ENCODE data around the gene A2M. TPM values are rescaled to one million over a fixed set of nuclear protein-coding genes. Genes with fewer than 3 reads are reported as not detected.

The A2M gene
- total and polyA plus RNA-seq, 2 of the 13 experiments (the other 11 are each of a cell fraction or from before 2014, with no cell fraction given), result 2,807 to 6,551 TPM

DNA sequence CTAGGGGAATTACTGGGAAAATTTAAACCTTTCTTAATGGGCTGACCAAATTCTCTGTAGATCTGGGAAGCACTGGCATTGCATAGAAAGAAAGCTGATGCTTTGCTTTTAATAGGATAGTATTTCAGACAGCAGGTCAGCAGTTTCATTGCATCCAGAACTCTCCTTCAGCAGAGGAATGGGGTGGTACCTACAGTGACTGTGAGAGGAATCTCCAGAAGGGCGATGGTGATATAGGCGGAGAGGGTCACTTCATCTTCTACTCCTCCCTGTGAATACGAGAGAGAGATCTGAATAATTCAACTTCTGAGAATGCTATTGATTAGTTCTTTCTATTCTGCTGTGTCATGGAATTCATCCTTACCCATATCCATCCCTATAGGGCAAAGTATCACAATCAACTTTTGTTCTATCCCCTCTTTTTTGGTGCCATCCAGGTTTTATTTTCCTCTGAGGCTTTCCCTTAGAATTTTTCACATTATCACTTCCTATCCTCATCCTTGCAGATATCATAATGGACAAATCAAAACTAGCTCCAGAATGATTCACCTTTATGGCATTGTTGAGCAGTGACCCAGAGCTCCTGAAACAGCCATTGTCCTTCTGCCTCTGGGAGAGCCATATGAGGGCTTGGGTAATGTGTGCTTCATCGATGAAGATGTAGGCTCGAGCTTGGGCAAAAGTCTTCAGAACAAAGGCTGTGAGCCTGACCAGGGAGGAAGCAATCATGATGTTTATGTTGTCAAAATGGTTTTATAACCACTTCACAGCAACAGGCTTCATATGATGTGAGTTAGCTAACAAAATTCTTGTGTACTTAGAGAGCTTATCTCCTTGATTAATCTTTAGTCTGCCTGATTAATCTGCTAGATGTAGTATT lies 38.3 kb downstream of the A2M start (continued):
- TF ChIP-seq ZNF432 (CRISPR knock-in tag; IDR thresholded peaks at IDR 0.05; ENCODE audit: borderline replicate concordance) (no peak), YY1 (IDR thresholded peaks at IDR 0.05; ENCODE audit: insufficient read depth, insufficient replicate concordance, low read depth, low read length) (no peak), SSRP1 (CRISPR knock-in tag; IDR thresholded peaks at IDR 0.05) (0 out of 2 replicates have a peak, but pooled peaks have one; percentile 22), ZNF839 (CRISPR knock-in tag; IDR thresholded peaks at IDR 0.05; ENCODE audit: borderline replicate concordance) (no peak), RBM22 (optimal IDR thresholded peaks at IDR 0.05; ENCODE audit: low read length) (peak; percentile 12), RFXAP (CRISPR knock-in tag; IDR thresholded peaks at IDR 0.05; ENCODE audit: borderline replicate concordance) (no peak), IRF2 (CRISPR knock-in tag; IDR thresholded peaks at IDR 0.05) (no peak), YEATS4 (CRISPR knock-in tag; IDR thresholded peaks at IDR 0.05; ENCODE audit: borderline replicate concordance) (no peak), AKNA (CRISPR knock-in tag; IDR thresholded peaks at IDR 0.05; ENCODE audit: borderline replicate concordance) (no peak), KMT2A (CRISPR knock-in tag; IDR thresholded peaks at IDR 0.05) (no peak), NCOA1 (CRISPR knock-in tag; IDR thresholded peaks at IDR 0.05) (no peak), RCOR2 (CRISPR knock-in tag; IDR thresholded peaks at IDR 0.05) (no peak), ZMAT3 (CRISPR knock-in tag; conservative IDR thresholded peaks at IDR 0.05) (no peak)
- TF ChIP-seq, protein P1, sequence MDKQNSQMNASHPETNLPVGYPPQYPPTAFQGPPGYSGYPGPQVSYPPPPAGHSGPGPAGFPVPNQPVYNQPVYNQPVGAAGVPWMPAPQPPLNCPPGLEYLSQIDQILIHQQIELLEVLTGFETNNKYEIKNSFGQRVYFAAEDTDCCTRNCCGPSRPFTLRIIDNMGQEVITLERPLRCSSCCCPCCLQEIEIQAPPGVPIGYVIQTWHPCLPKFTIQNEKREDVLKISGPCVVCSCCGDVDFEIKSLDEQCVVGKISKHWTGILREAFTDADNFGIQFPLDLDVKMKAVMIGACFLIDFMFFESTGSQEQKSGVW (CRISPR knock-in tag; IDR thresholded peaks at IDR 0.05; ENCODE audit: borderline replicate concordance), result no peak

Measured in HepG2 (cell line).